ENCODE measurements around the gene ADARB1. TPM values are rescaled to one million over a fixed set of nuclear protein-coding genes. Genes with fewer than 3 reads are reported as not detected.
A peak's percentile ranks its signal among the peaks of the same experiment; 100 is the strongest.
"Not testable (repeated sequence)": the region's sequence is repeated elsewhere in the genome, so short reads cannot be mapped to it uniquely, and the experiment has no call there.

The ADARB1 gene
- total RNA-seq, 2 experiments from 2014 or later = 6.6 to 20.5 TPM

DNA sequence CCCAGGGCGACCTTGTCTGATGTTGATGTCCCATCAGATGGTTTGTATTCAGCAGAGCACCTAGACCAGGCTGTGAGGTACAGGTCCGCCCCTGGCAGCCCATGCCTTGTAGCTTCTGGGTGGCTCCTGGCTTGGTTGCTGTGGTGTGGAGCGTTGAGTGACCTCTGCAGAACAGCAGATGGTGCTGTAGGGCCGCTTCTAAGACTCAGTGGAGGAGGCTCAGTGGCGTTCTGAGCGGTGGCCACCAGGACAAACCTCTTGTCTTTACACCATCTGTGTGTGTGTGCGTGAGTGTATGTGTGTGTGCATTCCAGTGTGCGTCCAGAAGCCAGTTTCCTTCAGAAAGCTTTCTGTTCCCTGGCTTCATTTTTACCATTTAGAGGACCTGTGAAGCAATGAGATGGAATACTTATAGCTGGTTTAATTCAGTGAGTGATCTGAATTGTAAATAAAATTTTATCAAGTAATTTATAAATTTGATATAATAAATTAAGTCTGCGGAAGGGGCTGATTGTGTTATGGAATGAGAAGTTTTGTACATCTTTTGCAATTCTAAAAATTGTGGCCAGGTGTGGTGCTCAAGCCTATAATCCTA, 66.1 kb downstream of the ADARB1 start:
- intact Hi-C loops (cut with micrococcal nuclease; ENCODE audit: unreplicated experiment) = loop anchor here (1.0 kb wide), 2 partner anchors 169 to 299 kb away; no protein-coding TSS in a partner anchor
- H3K4me2 ChIP-seq (ENCODE audit: low read length) = no peak overlapping the region
- ChIA-PET POLR2A (no interaction called here), CTCF (ENCODE audit: unreplicated experiment) (interaction anchor here (1.2 kb wide), 1 partner anchor 12 kb away, joined by 4 read pairs; no protein-coding TSS in a partner anchor)
- no peaks in the 10 kb centered on the region for H3K79me2 ChIP-seq (ENCODE audit: insufficient read depth, low read depth, low read length)
- no peaks in the 10 kb centered on the region for H3K9me2 ChIP-seq (ENCODE audit: insufficient read depth, low read length)
- H3K4me1 ChIP-seq (ENCODE audit: insufficient read depth, low read length, poor library complexity, severe bottlenecking) = no peaks in the 10 kb centered on the region
- TF ChIP-seq EZH2phosphoT487 (IDR thresholded peaks at IDR 0.05; ENCODE audit: borderline replicate concordance, low read depth, low read length) = no peak
- TF ChIP-seq, protein P1, sequence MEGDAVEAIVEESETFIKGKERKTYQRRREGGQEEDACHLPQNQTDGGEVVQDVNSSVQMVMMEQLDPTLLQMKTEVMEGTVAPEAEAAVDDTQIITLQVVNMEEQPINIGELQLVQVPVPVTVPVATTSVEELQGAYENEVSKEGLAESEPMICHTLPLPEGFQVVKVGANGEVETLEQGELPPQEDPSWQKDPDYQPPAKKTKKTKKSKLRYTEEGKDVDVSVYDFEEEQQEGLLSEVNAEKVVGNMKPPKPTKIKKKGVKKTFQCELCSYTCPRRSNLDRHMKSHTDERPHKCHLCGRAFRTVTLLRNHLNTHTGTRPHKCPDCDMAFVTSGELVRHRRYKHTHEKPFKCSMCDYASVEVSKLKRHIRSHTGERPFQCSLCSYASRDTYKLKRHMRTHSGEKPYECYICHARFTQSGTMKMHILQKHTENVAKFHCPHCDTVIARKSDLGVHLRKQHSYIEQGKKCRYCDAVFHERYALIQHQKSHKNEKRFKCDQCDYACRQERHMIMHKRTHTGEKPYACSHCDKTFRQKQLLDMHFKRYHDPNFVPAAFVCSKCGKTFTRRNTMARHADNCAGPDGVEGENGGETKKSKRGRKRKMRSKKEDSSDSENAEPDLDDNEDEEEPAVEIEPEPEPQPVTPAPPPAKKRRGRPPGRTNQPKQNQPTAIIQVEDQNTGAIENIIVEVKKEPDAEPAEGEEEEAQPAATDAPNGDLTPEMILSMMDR (conservative IDR thresholded peaks at IDR 0.05; ENCODE audit: low read length) = peak; percentile 88
- no peaks in the 10 kb centered on the region for H4K20me1 ChIP-seq (ENCODE audit: insufficient read depth, low read length)
- H2AFZ ChIP-seq (ENCODE audit: low read length) = no peak overlapping the region
- H3K4me3 ChIP-seq (ENCODE audit: low read depth, low read length, poor library complexity, severe bottlenecking) = no peak overlapping the region
- H3K36me3 ChIP-seq (ENCODE audit: insufficient read depth, low read length) = no peaks in the 10 kb centered on the region
- no peaks in the 10 kb centered on the region for H3K9me3 ChIP-seq (ENCODE audit: low read length)
- BruUV-seq (replicated peaks) = no TSS peak
- DNase-seq (ENCODE audit: low spot score) = peak; percentile 84
- no peak overlapping the region for H3K27ac ChIP-seq (ENCODE audit: low read depth, low read length, poor library complexity, severe bottlenecking)

DNA sequence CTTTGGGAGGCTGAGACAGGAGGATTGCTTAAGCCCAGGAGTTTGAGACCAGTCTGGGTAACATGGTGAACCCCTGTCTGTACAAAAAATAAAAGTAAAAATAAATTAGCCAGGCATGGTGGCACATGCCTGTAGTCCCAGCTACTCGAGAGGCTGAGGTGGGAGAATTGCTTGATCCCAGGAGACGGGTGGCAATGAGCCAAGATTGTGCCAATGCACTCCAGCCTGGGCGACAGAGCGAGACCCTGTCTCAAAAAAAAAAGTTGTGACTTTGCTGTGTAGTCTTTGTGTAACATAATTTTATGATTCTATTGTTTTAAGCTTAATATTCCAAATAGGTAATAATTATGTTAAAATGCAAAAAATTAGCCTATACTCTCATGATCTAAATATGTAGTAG, 66.6 kb downstream of the ADARB1 start:
- not testable (repeated sequence) for H3K9me3 ChIP-seq (ENCODE audit: low read length); H2AFZ ChIP-seq (ENCODE audit: low read length); H4K20me1 ChIP-seq (ENCODE audit: insufficient read depth, low read length); H3K4me3 ChIP-seq (ENCODE audit: low read depth, low read length, poor library complexity, severe bottlenecking); DNase-seq (ENCODE audit: low spot score); H3K4me2 ChIP-seq (ENCODE audit: low read length); H3K9me2 ChIP-seq (ENCODE audit: insufficient read depth, low read length); H3K79me2 ChIP-seq (ENCODE audit: insufficient read depth, low read depth, low read length); H3K4me1 ChIP-seq (ENCODE audit: insufficient read depth, low read length, poor library complexity, severe bottlenecking); BruUV-seq (replicated peaks); H3K27ac ChIP-seq (ENCODE audit: low read depth, low read length, poor library complexity, severe bottlenecking); H3K36me3 ChIP-seq (ENCODE audit: insufficient read depth, low read length)
- CTCF ChIA-PET (ENCODE audit: unreplicated experiment) = interaction anchor here (1.2 kb wide), 1 partner anchor 11 kb away, joined by 4 read pairs; no protein-coding TSS in a partner anchor
- intact Hi-C loops (cut with micrococcal nuclease; ENCODE audit: unreplicated experiment) = loop anchor here (1.0 kb wide), 2 partner anchors 168 to 298 kb away; no protein-coding TSS in a partner anchor
- POLR2A ChIA-PET = interaction anchor here (0.7 kb wide), 1 partner anchor 37 kb away, joined by 3 read pairs; no protein-coding TSS in a partner anchor

DNA sequence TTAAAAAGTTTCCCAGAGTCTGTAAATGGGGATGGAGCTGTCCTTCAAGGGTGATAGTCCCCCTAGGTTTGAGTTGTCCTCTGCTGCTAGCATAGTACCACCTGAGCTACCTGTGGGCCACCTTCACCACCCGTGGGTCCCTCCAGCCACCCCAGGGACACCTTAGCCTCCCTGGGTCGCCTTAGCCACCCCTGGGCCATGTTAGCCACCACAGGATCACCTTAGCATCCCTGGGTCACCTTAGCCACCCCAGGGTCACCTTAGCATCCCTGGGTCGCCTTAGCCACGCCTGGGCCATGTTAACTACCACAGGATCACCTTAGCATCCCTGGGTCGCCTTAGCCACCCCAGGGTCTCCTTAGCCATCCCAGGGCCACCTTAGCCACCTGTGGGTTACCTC, 67.1 kb downstream of the ADARB1 start:
- CTCF ChIA-PET (ENCODE audit: unreplicated experiment) = interaction anchor here (0.5 kb wide), 1 partner anchor 193 kb away, joined by 3 read pairs; no protein-coding TSS in a partner anchor
- no peaks in the 10 kb centered on the region for H3K79me2 ChIP-seq (ENCODE audit: insufficient read depth, low read depth, low read length)
- H2AFZ ChIP-seq (ENCODE audit: low read length) = no peak overlapping the region
- no peak for DNase-seq (ENCODE audit: low spot score)
- no TSS peak for BruUV-seq (replicated peaks)
- intact Hi-C loops (cut with micrococcal nuclease; ENCODE audit: unreplicated experiment) = no loop called here
- H3K4me3 ChIP-seq (ENCODE audit: low read depth, low read length, poor library complexity, severe bottlenecking) = no peak overlapping the region
- H3K36me3 ChIP-seq (ENCODE audit: insufficient read depth, low read length) = no peaks in the 10 kb centered on the region
- H3K4me1 ChIP-seq (ENCODE audit: insufficient read depth, low read length, poor library complexity, severe bottlenecking) = no peaks in the 10 kb centered on the region
- no peak overlapping the region for H3K27ac ChIP-seq (ENCODE audit: low read depth, low read length, poor library complexity, severe bottlenecking)
- H3K9me3 ChIP-seq (ENCODE audit: low read length) = no peaks in the 10 kb centered on the region
- no peak overlapping the region for H3K4me2 ChIP-seq (ENCODE audit: low read length)
- H4K20me1 ChIP-seq (ENCODE audit: insufficient read depth, low read length) = no peaks in the 10 kb centered on the region
- H3K9me2 ChIP-seq (ENCODE audit: insufficient read depth, low read length) = no peaks in the 10 kb centered on the region
- POLR2A ChIA-PET = interaction anchor here (0.7 kb wide), 1 partner anchor 38 kb away, joined by 3 read pairs; no protein-coding TSS in a partner anchor
- no peak for TF ChIP-seq EZH2phosphoT487 (IDR thresholded peaks at IDR 0.05; ENCODE audit: borderline replicate concordance, low read depth, low read length)
- TF ChIP-seq, protein P1 (conservative IDR thresholded peaks at IDR 0.05; ENCODE audit: low read length) = no peak

Measured in OCI-LY7 (cell line).